Stimulated activated naive B cell treated with anti-CD40 and anti-IgM and Interleukin-4, amounts not matched to agents 10 μg/mL and 1 μg/mL and 100 μg/mL, for 72 hours (primary cell): ENCODE data around the gene SAMD15.

Experiments used
- ATAC-seq, 2 donors: fragments of 150-1000 bp; cut with Tn5 transposase; replicated peaks; 2 replicates each; pipeline ENCODE4 v1.10.0; 2021; ENCODE audit warnings: moderate library complexity in 1 of 2
- DNase-seq: peaks from one replicate; pipeline ENCODE4 v3.0.0; 2021
- H3K27ac Mint-ChIP-seq: one replicate; pipeline ENCODE4 v1.8.0; 2022; ENCODE audit warnings: mild to moderate bottlenecking, mixed read lengths
- H3K27me3 Mint-ChIP-seq, 2 donors: one replicate each; pipeline ENCODE4 v1.8.0; 2022; ENCODE audit warnings: mixed read lengths in 2 of 2
- H3K36me3 Mint-ChIP-seq, 2 donors: one replicate each; pipeline ENCODE4 v1.8.0; 2022; ENCODE audit warnings: mixed read lengths in 2 of 2, mild to moderate bottlenecking in 1 of 2
- H3K4me1 Mint-ChIP-seq, 2 donors: one replicate each; pipeline ENCODE4 v1.8.0; 2022; ENCODE audit warnings: mixed read lengths in 2 of 2, mild to moderate bottlenecking in 1 of 2
- H3K4me3 Mint-ChIP-seq, 2 donors: one replicate each; pipeline ENCODE4 v1.8.0; 2022; ENCODE audit warnings: mild to moderate bottlenecking in 2 of 2, mixed read lengths in 2 of 2, moderate library complexity in 1 of 2
- H3K9me3 Mint-ChIP-seq, 2 donors: one replicate each; pipeline ENCODE4 v1.8.0; 2022; ENCODE audit warnings: mixed read lengths in 2 of 2, mild to moderate bottlenecking in 1 of 2

SAMD15 gene

GRCh38 chr14:77355811-77356210 lies 21.4 kb upstream of the SAMD15 start:
- Mint-ChIP-seq H3K27ac (no peak overlapping the region), H3K4me3 (no peak overlapping the region), H3K9me3 (no peaks in the 10 kb centered on the region), H3K36me3 (peaks cover 6 to 13% of the 10 kb centered on the region in 2 donors), H3K4me1 (peaks cover 15 to 28% of the 10 kb centered on the region in 2 donors), H3K27me3 (no peaks in the 10 kb centered on the region)
- DNase-seq (no peak), ATAC-seq (no peak)

GRCh38 chr14:77356899-77357298 lies 20.3 kb upstream of the SAMD15 start:
- H3K4me1 Mint-ChIP-seq = peaks cover 18 to 39% of the 10 kb centered on the region in 2 donors
- DNase-seq (no peak), ATAC-seq (no peak)
- no peak overlapping the region for H3K27ac Mint-ChIP-seq
- peaks cover 8 to 21% of the 10 kb centered on the region in 2 donors for H3K36me3 Mint-ChIP-seq
- H3K27me3 Mint-ChIP-seq = no peaks in the 10 kb centered on the region
- no peak overlapping the region for H3K4me3 Mint-ChIP-seq
- H3K9me3 Mint-ChIP-seq = no peaks in the 10 kb centered on the region

DNA sequence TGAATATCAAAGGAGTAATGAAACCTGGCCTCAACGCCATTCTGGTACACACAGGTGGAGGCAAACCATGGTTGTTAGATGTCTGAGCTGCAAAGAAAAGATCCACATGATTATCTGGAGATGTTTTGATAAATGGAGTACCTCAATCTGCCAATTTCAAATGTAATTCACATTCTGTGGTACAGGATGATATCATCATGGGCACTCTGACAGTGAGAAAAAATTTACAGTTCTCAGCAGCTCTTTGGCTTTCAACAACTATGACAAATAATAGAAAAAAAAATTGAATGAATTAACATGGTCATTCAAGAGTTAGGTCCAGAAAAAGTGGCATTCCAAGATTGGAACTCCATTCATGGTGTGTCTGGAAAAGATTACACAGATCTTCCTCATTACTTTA lies 17.6 kb upstream of the SAMD15 start:
- H3K27me3 Mint-ChIP-seq = no peaks in the 10 kb centered on the region
- H3K9me3 Mint-ChIP-seq = peaks cover 0 to 1% of the 10 kb centered on the region in 2 donors
- no peak for ATAC-seq
- no peak overlapping the region for H3K4me3 Mint-ChIP-seq
- H3K27ac Mint-ChIP-seq = no peak overlapping the region
- peaks cover 31 to 51% of the 10 kb centered on the region in 2 donors for H3K4me1 Mint-ChIP-seq
- peaks cover 14 to 24% of the 10 kb centered on the region in 2 donors for H3K36me3 Mint-ChIP-seq
- DNase-seq = no peak

- peaks cover 46 to 71% of the 10 kb centered on the region in 2 donors for H3K4me1 Mint-ChIP-seq
- H3K9me3 Mint-ChIP-seq = peaks cover 0 to 1% of the 10 kb centered on the region in 2 donors
- H3K4me3 Mint-ChIP-seq = no peak overlapping the region
- H3K27ac Mint-ChIP-seq = no peak overlapping the region
- DNase-seq (no peak), ATAC-seq (peak; percentile 33 to 58)
- no peaks in the 10 kb centered on the region for H3K27me3 Mint-ChIP-seq
- H3K36me3 Mint-ChIP-seq = peaks cover 25 to 33% of the 10 kb centered on the region in 2 donors
These were observed 13.0 kb upstream of the SAMD15 start for GRCh38 chr14:77364146-77364545.

DNA sequence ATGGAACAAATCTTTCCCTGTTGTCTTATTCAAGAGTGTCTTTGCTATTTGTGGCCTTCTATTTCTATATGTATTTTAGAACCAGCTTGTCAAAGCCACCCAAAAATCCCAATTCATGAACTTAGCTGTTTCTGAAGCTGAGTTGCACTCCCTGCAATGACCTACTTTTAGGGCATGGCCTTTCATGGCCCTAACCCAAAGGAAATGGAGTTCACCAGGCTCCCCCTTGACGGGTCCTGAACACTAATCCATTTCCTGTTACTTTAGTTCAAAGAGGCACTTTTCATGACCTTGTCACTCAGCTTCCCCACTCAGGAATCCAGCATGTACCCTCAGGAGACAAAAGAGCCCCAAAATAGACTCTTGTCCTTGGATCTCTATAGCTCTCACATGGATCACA lies 7.9 kb upstream of the SAMD15 start:
- Mint-ChIP-seq H3K27me3 (no peaks in the 10 kb centered on the region), H3K27ac (peak overlapping the region; percentile 72), H3K4me1 (peaks cover 41 to 80% of the 10 kb centered on the region in 2 donors), H3K36me3 (peaks cover 24 to 27% of the 10 kb centered on the region in 2 donors), H3K4me3 (no peak overlapping the region), H3K9me3 (peaks cover 0 to 3% of the 10 kb centered on the region in 2 donors)
- DNase-seq (no peak), ATAC-seq (no peak)

- Mint-ChIP-seq H3K9me3 (peaks cover 0 to 5% of the 10 kb centered on the region in 2 donors), H3K4me1 (peaks cover 38 to 71% of the 10 kb centered on the region in 2 donors), H3K4me3 (peak overlapping the region; percentile 65 to 67), H3K27ac (peak overlapping the region; percentile 62), H3K27me3 (no peaks in the 10 kb centered on the region), H3K36me3 (peaks cover 21 to 28% of the 10 kb centered on the region in 2 donors)
- peak; percentile 40 for DNase-seq
- peak; percentile 65 to 68 for ATAC-seq
These were observed 4.8 kb upstream of the SAMD15 start for GRCh38 chr14:77372304-77372841.

GRCh38 chr14:77375164-77375950 lies 1.8 kb upstream of the SAMD15 start:
- Mint-ChIP-seq H3K36me3 (peaks cover 14 to 24% of the 10 kb centered on the region in 2 donors), H3K4me1 (peaks cover 30 to 53% of the 10 kb centered on the region in 2 donors), H3K4me3 (peak overlapping the region in 1 of 2 donors; percentile 96), H3K27ac (peak overlapping the region; percentile 98), H3K27me3 (no peaks in the 10 kb centered on the region), H3K9me3 (peaks cover 0 to 5% of the 10 kb centered on the region in 2 donors)
- peak; percentile 8 for DNase-seq
- ATAC-seq = peak; percentile 14 to 24

DNA sequence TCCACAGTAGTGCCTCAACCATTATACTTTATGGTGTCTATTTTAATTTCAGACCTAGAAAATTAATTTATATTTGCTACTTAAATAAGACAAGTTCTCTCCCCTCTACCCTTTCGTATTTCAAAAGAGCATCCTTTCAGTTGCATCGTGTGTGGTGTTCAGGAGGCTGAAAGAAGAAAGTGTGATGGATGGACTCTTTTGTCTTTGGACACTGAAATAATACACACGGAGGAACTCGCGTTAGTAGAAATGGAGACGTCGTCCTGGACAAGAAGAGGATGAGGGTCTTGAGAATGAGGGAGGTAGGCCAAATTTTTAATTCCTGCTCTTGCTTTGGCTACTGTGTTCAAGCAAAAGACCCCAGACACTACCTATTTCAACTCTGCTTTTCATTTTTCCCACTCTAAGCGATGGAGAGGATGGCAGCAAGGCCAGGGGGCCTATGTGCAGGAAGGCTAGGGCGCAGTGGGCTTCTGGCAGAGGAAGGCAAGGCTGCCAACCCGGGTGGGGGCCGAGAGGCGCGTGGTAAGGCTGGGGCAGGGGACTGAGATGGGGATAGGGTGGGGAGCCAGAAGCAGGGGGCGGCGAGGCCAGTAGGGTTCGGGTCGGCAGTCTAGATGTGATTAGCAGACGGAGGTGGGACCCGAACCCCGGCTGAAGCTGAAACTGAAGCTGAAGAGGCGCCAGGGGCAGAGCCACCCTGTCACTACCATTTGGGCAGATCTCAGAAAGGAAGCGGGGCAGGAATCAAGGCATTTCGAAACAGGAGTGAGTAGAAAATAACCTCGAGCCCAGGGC lies 1.0 kb upstream of the SAMD15 start:
- Mint-ChIP-seq H3K27me3 (no peaks in the 10 kb centered on the region), H3K4me3 (peak overlapping the region in 1 of 2 donors; percentile 96), H3K36me3 (peaks cover 14 to 29% of the 10 kb centered on the region in 2 donors), H3K9me3 (peaks cover 0 to 5% of the 10 kb centered on the region in 2 donors), H3K4me1 (peaks cover 32 to 45% of the 10 kb centered on the region in 2 donors), H3K27ac (peak overlapping the region; percentile 98)
- ATAC-seq (peak; percentile 15 to 20), DNase-seq (peak; percentile 8)

GRCh38 chr14:77377502-77377844 lies 294 bp downstream of the SAMD15 start:
- Mint-ChIP-seq H3K4me3 (no peak overlapping the region), H3K9me3 (peaks cover 0 to 5% of the 10 kb centered on the region in 2 donors), H3K27ac (no peak overlapping the region), H3K27me3 (no peaks in the 10 kb centered on the region), H3K4me1 (peaks cover 28 to 33% of the 10 kb centered on the region in 2 donors), H3K36me3 (peaks cover 14 to 29% of the 10 kb centered on the region in 2 donors)
- ATAC-seq (peak; percentile 0 to 3), DNase-seq (no peak)

- Mint-ChIP-seq H3K27ac (no peak overlapping the region), H3K4me3 (no peak overlapping the region), H3K27me3 (no peaks in the 10 kb centered on the region), H3K9me3 (peaks cover 0 to 5% of the 10 kb centered on the region in 2 donors), H3K4me1 (peaks cover 21% of the 10 kb centered on the region in 2 donors), H3K36me3 (peaks cover 11 to 23% of the 10 kb centered on the region in 2 donors)
- ATAC-seq (no peak), DNase-seq (no peak)
These were observed 1.5 kb downstream of the SAMD15 start for GRCh38 chr14:77378701-77379100.

- H3K27me3 Mint-ChIP-seq = no peaks in the 10 kb centered on the region
- ATAC-seq (no peak), DNase-seq (no peak)
- H3K27ac Mint-ChIP-seq = no peak overlapping the region
- H3K36me3 Mint-ChIP-seq = peaks cover 3 to 5% of the 10 kb centered on the region in 2 donors
- H3K4me3 Mint-ChIP-seq = no peak overlapping the region
- no peaks in the 10 kb centered on the region for H3K9me3 Mint-ChIP-seq
- no peaks in the 10 kb centered on the region for H3K4me1 Mint-ChIP-seq
These were observed 13.0 kb downstream of the SAMD15 start for GRCh38 chr14:77390188-77390587.

DNA sequence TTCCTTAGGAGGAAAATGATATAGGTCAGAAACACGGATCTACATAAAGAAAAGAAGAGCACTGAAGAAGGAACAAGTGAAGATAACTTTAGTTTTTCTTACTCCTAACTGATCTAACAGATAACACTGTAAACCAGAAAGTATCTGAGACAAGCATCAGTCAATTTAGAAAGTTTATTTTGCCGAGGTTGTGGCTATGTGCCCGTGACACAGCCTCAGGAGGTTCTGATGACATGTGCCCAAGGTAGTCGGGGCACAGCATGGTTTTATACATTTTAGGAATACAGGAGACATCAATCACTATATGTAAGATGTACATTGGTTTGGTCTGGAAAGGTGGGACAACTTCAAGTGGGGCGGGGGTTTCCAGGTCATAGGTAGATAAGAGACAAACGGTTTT lies 23.0 kb downstream of the SAMD15 start:
- Mint-ChIP-seq H3K36me3 (peaks cover 8 to 12% of the 10 kb centered on the region in 2 donors), H3K9me3 (peaks cover 0 to 5% of the 10 kb centered on the region in 2 donors), H3K27ac (no peak overlapping the region), H3K4me3 (no peak overlapping the region), H3K27me3 (no peaks in the 10 kb centered on the region), H3K4me1 (peaks cover 0 to 6% of the 10 kb centered on the region in 2 donors)
- DNase-seq (no peak), ATAC-seq (no peak)

DNA sequence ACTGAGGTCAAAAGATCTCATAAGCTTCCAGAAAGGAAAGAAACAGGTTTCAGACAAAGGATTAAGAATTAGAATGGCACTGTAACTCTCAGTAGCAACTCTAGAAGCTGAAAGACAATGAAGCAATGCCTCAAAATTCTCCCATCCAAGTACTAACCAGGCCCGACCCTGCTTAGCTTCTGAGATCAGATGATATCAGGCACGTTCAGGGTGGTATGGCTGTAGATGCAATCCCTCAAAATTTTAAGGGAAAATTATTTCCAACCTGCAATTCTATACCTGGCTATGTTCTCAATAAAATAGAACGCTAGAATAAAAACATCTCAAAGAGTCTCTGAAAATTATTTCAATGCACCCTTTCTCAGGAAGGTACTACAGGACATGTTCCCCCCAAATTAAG lies 26.6 kb downstream of the SAMD15 start:
- Mint-ChIP-seq H3K36me3 (peaks cover 2 to 9% of the 10 kb centered on the region in 2 donors), H3K27me3 (no peaks in the 10 kb centered on the region), H3K4me1 (peaks cover 9 to 20% of the 10 kb centered on the region in 2 donors), H3K9me3 (no peaks in the 10 kb centered on the region), H3K4me3 (no peak overlapping the region), H3K27ac (no peak overlapping the region)
- ATAC-seq = no peak
- no peak for DNase-seq

DNA sequence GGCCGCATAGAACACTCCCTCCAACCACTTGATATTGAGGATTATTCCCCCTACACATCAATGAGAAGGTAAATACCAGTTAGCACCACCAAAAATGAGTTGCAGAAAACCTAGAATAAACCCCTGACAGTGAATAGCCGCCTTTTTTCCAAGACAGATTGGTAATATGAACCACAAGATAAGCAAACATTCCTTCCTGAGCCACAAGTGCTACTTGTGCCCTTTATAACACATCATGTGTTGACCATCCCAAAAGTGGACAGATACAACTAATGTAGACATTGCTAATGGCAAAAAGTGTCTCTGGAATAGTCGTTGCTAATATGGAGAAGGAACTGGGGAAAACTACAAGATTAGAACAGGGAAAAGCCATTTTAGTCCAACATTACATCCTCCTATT lies 28.9 kb downstream of the SAMD15 start:
- Mint-ChIP-seq H3K4me1 (peaks cover 9 to 20% of the 10 kb centered on the region in 2 donors), H3K4me3 (no peak overlapping the region), H3K36me3 (peaks cover 0 to 5% of the 10 kb centered on the region in 2 donors)

More for the DNA sequence above, 28.9 kb downstream of the SAMD15 start:
- H3K9me3 Mint-ChIP-seq = no peaks in the 10 kb centered on the region
- H3K27ac Mint-ChIP-seq = no peak overlapping the region
- DNase-seq = no peak
- H3K27me3 Mint-ChIP-seq = no peaks in the 10 kb centered on the region
- ATAC-seq = no peak
